ENCODE data around the gene CTDSPL. TPM values are rescaled to one million over a fixed set of nuclear protein-coding genes. Genes with fewer than 3 reads are reported as not detected.

Gene CTDSPL
- total RNA-seq, 4 donors from 2014 or later, result 78.9 to 130 (median 111) TPM

DNA sequence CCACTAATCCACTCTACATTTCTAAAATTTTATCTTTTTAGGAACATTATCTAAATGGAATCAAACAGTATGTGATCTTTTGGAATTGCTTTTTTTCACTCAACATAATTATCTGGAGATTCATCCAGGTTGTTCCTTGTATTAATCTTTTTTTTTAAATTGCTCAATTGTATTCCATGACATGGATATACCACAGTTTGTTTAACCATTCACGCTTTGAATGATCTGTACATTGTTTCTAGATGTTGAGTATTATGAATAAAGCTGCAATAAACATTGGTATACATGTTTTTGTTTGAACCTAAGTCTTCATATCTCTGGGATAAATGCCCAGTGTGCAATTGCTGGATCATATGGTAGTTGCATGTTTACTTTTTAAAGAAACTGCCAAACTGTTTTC, 5.5 kb downstream of the CTDSPL start:
- no peaks in the 10 kb centered on the region for H3K36me3 ChIP-seq
- H3K27ac ChIP-seq, result no peak overlapping the region
- no peak for DNase-seq (ENCODE audit: low spot score in 2 of 2)
- no peaks in the 10 kb centered on the region for H3K27me3 ChIP-seq
- H3K4me1 ChIP-seq, result peaks cover 36% of the 10 kb centered on the region
- TF ChIP-seq, protein P1, sequence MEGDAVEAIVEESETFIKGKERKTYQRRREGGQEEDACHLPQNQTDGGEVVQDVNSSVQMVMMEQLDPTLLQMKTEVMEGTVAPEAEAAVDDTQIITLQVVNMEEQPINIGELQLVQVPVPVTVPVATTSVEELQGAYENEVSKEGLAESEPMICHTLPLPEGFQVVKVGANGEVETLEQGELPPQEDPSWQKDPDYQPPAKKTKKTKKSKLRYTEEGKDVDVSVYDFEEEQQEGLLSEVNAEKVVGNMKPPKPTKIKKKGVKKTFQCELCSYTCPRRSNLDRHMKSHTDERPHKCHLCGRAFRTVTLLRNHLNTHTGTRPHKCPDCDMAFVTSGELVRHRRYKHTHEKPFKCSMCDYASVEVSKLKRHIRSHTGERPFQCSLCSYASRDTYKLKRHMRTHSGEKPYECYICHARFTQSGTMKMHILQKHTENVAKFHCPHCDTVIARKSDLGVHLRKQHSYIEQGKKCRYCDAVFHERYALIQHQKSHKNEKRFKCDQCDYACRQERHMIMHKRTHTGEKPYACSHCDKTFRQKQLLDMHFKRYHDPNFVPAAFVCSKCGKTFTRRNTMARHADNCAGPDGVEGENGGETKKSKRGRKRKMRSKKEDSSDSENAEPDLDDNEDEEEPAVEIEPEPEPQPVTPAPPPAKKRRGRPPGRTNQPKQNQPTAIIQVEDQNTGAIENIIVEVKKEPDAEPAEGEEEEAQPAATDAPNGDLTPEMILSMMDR (IDR thresholded peaks at IDR 0.05), result no peak
- TF ChIP-seq POLR2A (IDR thresholded peaks at IDR 0.05) (no peak), POLR2AphosphoS5 (IDR thresholded peaks at IDR 0.05) (no peak), EP300 (IDR thresholded peaks at IDR 0.05) (no peak)
- 94% methylated on average over 1 of the region's 1 CpG for WGBS
- no peaks in the 10 kb centered on the region for H3K9me3 ChIP-seq
- no peak overlapping the region for H3K4me3 ChIP-seq

DNA sequence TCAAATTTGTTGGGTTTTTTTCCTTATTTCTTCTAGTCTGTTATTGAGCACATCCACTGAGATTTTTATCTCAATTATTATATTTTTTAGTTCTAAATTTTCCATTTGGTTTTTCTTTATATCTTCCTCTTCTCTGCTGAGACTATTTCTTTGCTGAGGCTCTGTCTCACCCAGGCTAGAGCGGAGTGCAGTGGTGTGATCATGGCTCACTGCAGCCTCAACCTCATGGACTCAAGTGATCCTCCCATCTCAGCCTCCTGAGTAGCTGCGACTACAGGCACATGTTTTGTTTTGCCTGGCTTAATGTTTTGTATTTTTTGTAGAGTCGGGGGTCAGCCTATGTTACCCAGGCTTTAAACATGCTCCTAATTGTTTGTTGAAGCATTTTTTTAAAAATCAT, 10.2 kb downstream of the CTDSPL start:
- no peak for TF ChIP-seq EP300 (IDR thresholded peaks at IDR 0.05)
- no peak for TF ChIP-seq POLR2A (IDR thresholded peaks at IDR 0.05)
- no peak for TF ChIP-seq POLR2AphosphoS5 (IDR thresholded peaks at IDR 0.05)
- TF ChIP-seq, protein P1 (IDR thresholded peaks at IDR 0.05), result no peak
- H3K9me3 ChIP-seq, result no peaks in the 10 kb centered on the region
- H3K4me3 ChIP-seq, result no peak overlapping the region
- no peak overlapping the region for H3K27ac ChIP-seq
- peaks cover 2% of the 10 kb centered on the region for H3K4me1 ChIP-seq
- H3K36me3 ChIP-seq, result no peaks in the 10 kb centered on the region
- DNase-seq (ENCODE audit: low spot score in 2 of 2), result no peak
- 96% methylated on average over 3 of the region's 3 CpGs for WGBS
- H3K27me3 ChIP-seq, result no peaks in the 10 kb centered on the region

DNA sequence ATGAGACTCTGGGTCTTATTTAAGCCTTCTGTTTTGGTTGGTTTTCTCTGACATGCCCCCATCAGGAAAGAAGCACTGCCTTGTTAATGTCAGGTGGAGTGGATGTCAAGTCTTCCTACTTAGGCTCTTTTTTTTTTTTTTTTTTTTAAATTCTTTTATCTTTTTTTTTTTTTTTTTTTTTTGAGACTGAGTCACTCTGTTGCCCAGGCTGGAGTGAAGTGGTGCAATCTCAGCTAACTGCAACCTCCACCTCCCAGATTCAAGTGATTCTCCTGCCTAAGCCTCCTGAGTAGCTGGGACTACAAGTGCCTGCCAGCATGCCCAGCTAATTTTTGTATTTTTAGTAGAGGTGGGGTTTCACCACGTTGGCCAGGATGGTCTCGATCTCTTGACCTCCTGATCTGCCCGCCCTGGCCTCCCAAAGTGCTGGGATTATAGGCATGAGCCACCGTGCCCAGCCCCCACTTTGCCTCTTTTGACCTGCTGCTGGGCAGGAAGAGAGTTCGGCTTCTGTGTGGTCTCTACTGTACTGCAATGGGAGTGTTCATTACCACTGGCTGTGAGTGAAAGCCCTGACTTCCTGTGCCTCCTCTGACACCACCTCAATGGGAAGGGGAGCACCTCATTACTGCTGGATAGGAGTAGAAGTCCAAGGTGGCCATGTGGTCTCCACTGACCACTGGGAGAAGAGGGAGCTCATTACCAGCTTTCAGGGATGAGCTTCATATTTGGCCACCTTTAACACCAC, 10.9 kb downstream of the CTDSPL start:
- Histone ChIP-seq H3K27me3 (no peaks in the 10 kb centered on the region), H3K27ac (no peak overlapping the region), H3K4me3 (no peak overlapping the region), H3K9me3 (no peaks in the 10 kb centered on the region), H3K4me1 (peaks cover 2% of the 10 kb centered on the region), H3K36me3 (no peaks in the 10 kb centered on the region)
- no peak for DNase-seq (ENCODE audit: low spot score in 2 of 2)
- WGBS, result 95% methylated on average over 5 of the region's 5 CpGs
- TF ChIP-seq, protein P1 (IDR thresholded peaks at IDR 0.05), result no peak
- TF ChIP-seq POLR2AphosphoS5 (IDR thresholded peaks at IDR 0.05), result no peak
- no peak for TF ChIP-seq POLR2A (IDR thresholded peaks at IDR 0.05)
- TF ChIP-seq EP300 (IDR thresholded peaks at IDR 0.05), result no peak

DNA sequence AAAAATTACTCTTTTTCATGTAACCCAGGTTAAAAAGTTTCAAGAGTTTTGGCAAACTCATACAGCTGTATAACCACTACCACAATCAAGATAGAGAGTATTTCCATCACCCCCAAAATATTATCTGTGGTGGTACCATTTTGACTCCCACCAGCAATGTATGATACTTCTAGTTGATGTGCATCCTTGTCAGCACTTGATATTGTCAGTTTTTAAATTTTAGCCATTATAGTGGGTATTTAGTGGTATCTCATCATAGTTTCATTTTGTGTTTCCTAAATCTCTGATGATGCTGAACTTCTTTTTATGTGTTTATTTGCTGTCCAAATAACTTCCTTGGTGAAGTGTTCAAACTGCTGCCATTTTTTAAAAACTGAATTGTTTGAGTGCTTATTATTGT, 14.6 kb downstream of the CTDSPL start:
- Histone ChIP-seq H3K4me1 (peaks cover 9% of the 10 kb centered on the region), H3K36me3 (no peaks in the 10 kb centered on the region), H3K9me3 (no peaks in the 10 kb centered on the region), H3K27me3 (no peaks in the 10 kb centered on the region), H3K27ac (no peak overlapping the region), H3K4me3 (no peak overlapping the region)
- DNase-seq (ENCODE audit: low spot score in 2 of 2), result no peak
- TF ChIP-seq POLR2A (IDR thresholded peaks at IDR 0.05) (no peak), EP300 (IDR thresholded peaks at IDR 0.05) (no peak), POLR2AphosphoS5 (IDR thresholded peaks at IDR 0.05) (no peak)
- TF ChIP-seq, protein P1 (IDR thresholded peaks at IDR 0.05), result no peak

DNA sequence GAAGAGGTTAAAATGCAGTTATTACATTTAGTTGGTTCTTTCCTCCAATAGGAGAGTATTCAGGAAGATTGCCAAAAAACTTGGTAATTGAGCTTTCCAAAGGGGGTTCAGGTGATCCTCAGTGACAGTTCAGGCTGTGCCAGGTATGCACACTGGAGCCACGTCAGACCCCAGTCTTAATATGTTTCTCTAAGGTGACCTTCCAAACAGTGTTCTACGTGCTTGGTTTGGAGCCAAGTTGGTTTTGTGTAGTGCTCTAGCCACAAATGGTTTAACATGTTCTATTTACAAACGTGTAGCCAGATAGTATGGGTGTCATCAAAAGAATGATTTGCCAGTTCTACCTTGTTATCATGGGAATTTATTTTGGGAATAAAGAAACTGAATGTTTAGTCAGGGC, 21.0 kb downstream of the CTDSPL start:
- Histone ChIP-seq H3K9me3 (no peaks in the 10 kb centered on the region), H3K4me3 (no peak overlapping the region), H3K27me3 (no peaks in the 10 kb centered on the region), H3K4me1 (peaks cover 43% of the 10 kb centered on the region), H3K36me3 (no peaks in the 10 kb centered on the region), H3K27ac (no peak overlapping the region)
- TF ChIP-seq EP300 (IDR thresholded peaks at IDR 0.05) (no peak), POLR2A (IDR thresholded peaks at IDR 0.05) (no peak), POLR2AphosphoS5 (IDR thresholded peaks at IDR 0.05) (no peak)
- TF ChIP-seq, protein P1 (IDR thresholded peaks at IDR 0.05), result no peak
- whole genome bisulfite sequencing, result 65% methylated on average over 3 of the region's 3 CpGs
- no peak for DNase-seq (ENCODE audit: low spot score in 2 of 2)

Measured in suprapubic skin (tissue), 4 donors.